ENCODE data around the gene SLC5A10.

DNA sequence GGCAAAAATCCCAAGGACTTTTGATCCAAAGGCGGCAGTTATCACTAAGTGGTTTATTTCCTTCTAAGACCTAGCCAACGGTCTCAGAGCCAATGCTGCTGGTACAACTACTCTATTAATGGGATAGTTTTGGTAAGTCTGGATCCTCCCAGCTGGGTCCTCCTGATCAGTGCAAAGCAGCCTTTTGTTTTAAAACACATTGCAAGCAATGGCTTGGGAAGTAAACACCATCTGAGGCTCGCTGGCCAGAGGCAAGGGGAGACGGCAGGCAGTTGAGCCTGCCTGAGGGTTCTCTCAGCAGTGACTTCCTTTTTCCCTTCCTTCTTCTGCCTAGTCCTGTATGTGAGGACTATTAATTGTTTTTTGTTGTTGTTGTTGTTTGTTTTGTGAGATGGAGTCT is 1.6 kb upstream of the SLC5A10 start:
- TF ChIP-seq GATA2 (IDR thresholded peaks at IDR 0.05; ENCODE audit: low read depth, low read length) (no peak), GATA3 (IDR thresholded peaks at IDR 0.05; ENCODE audit: low read depth, low read length) (no peak)
